Left colon (tissue), 2 donors: ENCODE results near the gene TRUB2. TPM values are rescaled to one million over a fixed set of nuclear protein-coding genes. Genes with fewer than 3 reads are reported as not detected.
"Not testable (repeated sequence)": the region's sequence is repeated elsewhere in the genome, so short reads cannot be mapped to it uniquely, and the experiment has no call there.

ENCODE experiments used
- ATAC-seq: fragments of 200-7000 bp; cut with Tn5 transposase; one replicate; pipeline ENCODE4 v1.9.1; 2020; ENCODE audit warnings: mild to moderate bottlenecking, moderate library complexity
- DNase-seq, 2 donors: peaks; one replicate each; pipeline ENCODE4 v3.0.0-alpha.2; 2020
- intact Hi-C, 2 donors: fragments of 100-400 bp; cut with DNase I in 1 of 2; cut with micrococcal nuclease in 1 of 2; formaldehyde crosslinking; loops; one replicate each; pipeline versions ENCODE4 v1.11.2 to v1.14.0; 2022; cut with DNase I, micrococcal nuclease
- total RNA-seq, 2 donors: library from RNA; stranded (reverse); fragmentation: NEBNext Ultra II Directional; extraction: Animal tissue kit (Norgen Biotek cat#: 25700); gene quantifications; one replicate each; pipeline ENCODE4 v1.2.1, GENCODE V29; 2021
- donor health status: DM: no; HTN: no; CAD: no.
- donor health status: DM: yes; HTN: yes; CAD: no.

TRUB2 gene
- total RNA-seq, 2 donors from 2014 or later = 22.5 to 28.7 TPM

GRCh38 chr9:128342971-128343680 is 20.9 kb upstream of the TRUB2 start:
- DNase-seq (no peak), ATAC-seq (no peak)
- intact Hi-C loops = no loop called here

- intact Hi-C loops = no loop called here
- peak; percentile 65 for ATAC-seq
- peak; percentile 81 to 82 for DNase-seq
Measured at GRCh38 chr9:128341435-128341849, 19.2 kb upstream of the TRUB2 start.

GRCh38 chr9:128340691-128341434 is 18.6 kb upstream of the TRUB2 start:
- intact Hi-C loops = no loop called here
- ATAC-seq (peak; percentile 18), DNase-seq (peak in 1 of 2 donors; percentile 49)

- peak; percentile 85 to 88 for DNase-seq
- intact Hi-C loops = no loop called here
- peak; percentile 87 for ATAC-seq
Measured at GRCh38 chr9:128339761-128340690, 17.8 kb upstream of the TRUB2 start, which contains the start of gene SLC27A4. SLC27A4 (plus strand) TSS chr9:128340527; CDS start chr9:128343133, 2,606 bp downstream.

GRCh38 chr9:128338852-128339614 is 16.8 kb upstream of the TRUB2 start:
- intact Hi-C loops, DNase-seq, ATAC-seq: not testable (repeated sequence)

GRCh38 chr9:128337936-128338335 is 15.7 kb upstream of the TRUB2 start:
- DNase-seq (no peak), ATAC-seq (no peak)
- intact Hi-C loops = no loop called here

GRCh38 chr9:128335914-128336313 is 13.7 kb upstream of the TRUB2 start:
- DNase-seq (no peak), ATAC-seq (no peak)
- intact Hi-C loops = no loop called here

GRCh38 chr9:128335161-128335560 is 12.9 kb upstream of the TRUB2 start:
- ATAC-seq (no peak), DNase-seq (no peak)
- intact Hi-C loops = no loop called here

- DNase-seq = no peak
- ATAC-seq = no peak
- intact Hi-C loops = no loop called here
Measured at GRCh38 chr9:128333451-128333869, 11.2 kb upstream of the TRUB2 start.

GRCh38 chr9:128325629-128326028 is 3.4 kb upstream of the TRUB2 start:
- ATAC-seq (no peak), DNase-seq (no peak)
- intact Hi-C loops = no loop called here

GRCh38 chr9:128324401-128324800 is 2.2 kb upstream of the TRUB2 start:
- DNase-seq (no peak), ATAC-seq (no peak)
- intact Hi-C loops = no loop called here

GRCh38 chr9:128323791-128324190 is 1.5 kb upstream of the TRUB2 start:
- DNase-seq (no peak), ATAC-seq (no peak)
- intact Hi-C loops = no loop called here

- no peak for DNase-seq
- intact Hi-C loops = no loop called here
- ATAC-seq = peak; percentile 8
Measured at GRCh38 chr9:128323212-128323730, 1.0 kb upstream of the TRUB2 start.

- DNase-seq (no peak), ATAC-seq (peak; percentile 11)
- intact Hi-C loops = no loop called here
Measured at GRCh38 chr9:128321879-128322403, 306 bp downstream of the TRUB2 start.

- DNase-seq (no peak), ATAC-seq (no peak)
- intact Hi-C loops = no loop called here
Measured at GRCh38 chr9:128321343-128321742, 904 bp downstream of the TRUB2 start.

- ATAC-seq = no peak
- no peak for DNase-seq
- intact Hi-C loops = no loop called here
Measured at GRCh38 chr9:128317629-128318028, 4.6 kb downstream of the TRUB2 start.

- ATAC-seq (no peak), DNase-seq (no peak)
- intact Hi-C loops = no loop called here
Measured at GRCh38 chr9:128316421-128316820, 5.8 kb downstream of the TRUB2 start.

- DNase-seq = no peak
- ATAC-seq = no peak
- intact Hi-C loops = no loop called here
Measured at GRCh38 chr9:128314697-128315096, 7.5 kb downstream of the TRUB2 start.
